Kidney (tissue), 14 donors: ENCODE data around the gene FKBP2. TPM values are rescaled to one million over a fixed set of nuclear protein-coding genes. Genes with fewer than 3 reads are reported as not detected.

Source experiments
- DNase-seq, 5 donors: peaks; one replicate each; pipeline ENCODE4 v3.0.0-alpha.2; 2013 to 2020
- FAIRE-seq: peaks from 2 replicates; lab custom pipeline; 2012; peaks lifted over from hg19 to GRCh38; lab: Jason Lieb, UNC
- H3K27ac ChIP-seq, 2 donors: one replicate each; pipeline ENCODE4 v1.7.0; 2013; ENCODE audit warnings: low read depth in 2 of 2, low read length in 2 of 2, inconsistent platforms in 1 of 2
- H3K27me3 ChIP-seq: one replicate; pipeline ENCODE4 v1.7.1; 2013; ENCODE audit warnings: low read length, inconsistent platforms; ENCODE audit not compliant: control insufficient read depth, insufficient read depth
- H3K36me3 ChIP-seq, 3 donors: one replicate each; pipeline versions ENCODE4 v1.7.0 to v1.7.1; 2013; ENCODE audit warnings: low read length in 3 of 3, control low read depth in 1 of 3, inconsistent platforms in 1 of 3; ENCODE audit not compliant: insufficient read depth in 3 of 3, control insufficient read depth in 2 of 3
- H3K4me1 ChIP-seq, 3 donors: one replicate each; pipeline versions ENCODE4 v1.7.0 to v1.7.1; 2013; ENCODE audit warnings: low read length in 3 of 3, inconsistent platforms in 1 of 3, low read depth in 1 of 3; ENCODE audit not compliant: control insufficient read depth in 2 of 3, insufficient read depth in 2 of 3
- H3K4me3 ChIP-seq, 3 donors: one replicate each; pipeline versions ENCODE4 v1.7.0 to v1.8.1; 2013; ENCODE audit warnings: low read length in 3 of 3, control low read depth in 1 of 3, inconsistent platforms in 1 of 3
- H3K9ac ChIP-seq, 3 donors: one replicate each; pipeline versions ENCODE4 v1.7.0 to v1.7.1; 2013; ENCODE audit warnings: low read length in 3 of 3, control low read depth in 1 of 3, inconsistent platforms in 1 of 3
- H3K9me3 ChIP-seq, 3 donors: one replicate each; pipeline versions ENCODE4 v1.7.0 to v1.7.1; 2013; ENCODE audit warnings: low read length in 3 of 3, control low read depth in 1 of 3, inconsistent platforms in 1 of 3; ENCODE audit not compliant: control insufficient read depth in 2 of 3, insufficient read depth in 1 of 3
- CTCF ChIP-seq: IDR thresholded peaks from 3 replicates; pipeline ENCODE4 v1.5.1; 2012; ENCODE audit warnings: mild to moderate bottlenecking, moderate library complexity, borderline replicate concordance; ENCODE audit not compliant: insufficient read depth; ENCODE audit errors: extremely low read depth
- intact Hi-C: fragments of 100-400 bp; cut with DNase I; formaldehyde crosslinking; loops from one replicate; pipeline ENCODE4 v1.11.1; 2022
- polyA plus RNA-seq: library from polyadenylated mRNA; stranded (reverse); fragments of 350-450 nt; fragmentation: Illumina TruSeq; extraction: RNeasy Lipid Tissue Mini Kit (QIAGEN cat#74804); gene quantifications from one replicate; pipeline ENCODE4 v1.2.3, GENCODE V29; 2014; ENCODE audit warnings: low read depth, low replicate concordance; ENCODE audit not compliant: insufficient read depth
- total RNA-seq: library from RNA; stranded (reverse); fragmentation: NEBNext Ultra II Directional; extraction: Animal tissue kit (Norgen Biotek cat#: 25700); gene quantifications from one replicate; pipeline ENCODE4 v1.2.1, GENCODE V29; 2021
- donor health status: control.
- donor health status: control.
- donor health status: control.
- donor health status: control.
- donor health status: control.
- donor health status: DM: yes; HTN: yes; CAD: no.
- donor health status: Normal renal cell carcinoma (clear cell type).

FKBP2 gene
- total and polyA plus RNA-seq, 2 donors from 2014 or later, result 76.0 to 411 TPM

GRCh38 chr11:64219354-64219684 is 21.6 kb upstream of the FKBP2 start:
- Histone ChIP-seq H3K27ac (no peak overlapping the region), H3K27me3 (no peaks in the 10 kb centered on the region), H3K36me3 (no peaks in the 10 kb centered on the region), H3K4me1 (no peaks in the 10 kb centered on the region), H3K4me3 (no peak overlapping the region), H3K9me3 (no peaks in the 10 kb centered on the region), H3K9ac (no peak overlapping the region)
- peak in 1 of 5 donors; percentile 51 for DNase-seq
- intact Hi-C loops, result no loop called here
- no peak for TF ChIP-seq CTCF
- no peak for FAIRE-seq

- no peak overlapping the region for H3K4me3 ChIP-seq
- no peak overlapping the region for H3K9ac ChIP-seq
- peaks cover 0 to 1% (median 0%) of the 10 kb centered on the region in 3 donors for H3K4me1 ChIP-seq
- no peaks in the 10 kb centered on the region for H3K27me3 ChIP-seq
- no peak overlapping the region for H3K27ac ChIP-seq
- FAIRE-seq, result no peak
- intact Hi-C loops, result no loop called here
- no peaks in the 10 kb centered on the region for H3K9me3 ChIP-seq
- H3K36me3 ChIP-seq, result no peaks in the 10 kb centered on the region
- peak in 1 of 5 donors; percentile 34 for DNase-seq
- TF ChIP-seq CTCF, result no peak
Observed at GRCh38 chr11:64219755-64220154, 21.1 kb upstream of the FKBP2 start.

- H3K36me3 ChIP-seq, result no peaks in the 10 kb centered on the region
- H3K27ac ChIP-seq, result no peak overlapping the region
- H3K4me3 ChIP-seq, result no peak overlapping the region
- FAIRE-seq (no peak), DNase-seq (peak in 1 of 5 donors; percentile 72)
- H3K9ac ChIP-seq, result no peak overlapping the region
- H3K27me3 ChIP-seq, result no peaks in the 10 kb centered on the region
- TF ChIP-seq CTCF, result no peak
- H3K4me1 ChIP-seq, result peaks cover 0 to 7% (median 0%) of the 10 kb centered on the region in 3 donors
- intact Hi-C loops, result no loop called here
- H3K9me3 ChIP-seq, result no peaks in the 10 kb centered on the region
Observed at GRCh38 chr11:64220271-64220670, 20.6 kb upstream of the FKBP2 start.

GRCh38 chr11:64220798-64221197 is 20.1 kb upstream of the FKBP2 start:
- no peak for FAIRE-seq
- DNase-seq, result peak in 1 of 5 donors; percentile 48
- no peaks in the 10 kb centered on the region for H3K36me3 ChIP-seq

More at GRCh38 chr11:64220798-64221197, 20.1 kb upstream of the FKBP2 start:
- H3K27me3 ChIP-seq, result no peaks in the 10 kb centered on the region
- no peaks in the 10 kb centered on the region for H3K9me3 ChIP-seq
- H3K27ac ChIP-seq, result no peak overlapping the region
- intact Hi-C loops, result no loop called here
- no peak overlapping the region for H3K9ac ChIP-seq
- no peak overlapping the region for H3K4me3 ChIP-seq
- no peak for TF ChIP-seq CTCF
- H3K4me1 ChIP-seq, result peaks cover 0 to 9% (median 0%) of the 10 kb centered on the region in 3 donors
